Measurements from ENCODE around the gene INIP.
"Not testable (repeated sequence)": the region's sequence is repeated elsewhere in the genome, so short reads cannot be mapped to it uniquely, and the experiment has no call there.

Gene INIP

GRCh38 chr9:112744177-112744576, 26.3 kb upstream of the INIP start:
- no peak overlapping the region for H3K4me3 ChIP-seq

DNA sequence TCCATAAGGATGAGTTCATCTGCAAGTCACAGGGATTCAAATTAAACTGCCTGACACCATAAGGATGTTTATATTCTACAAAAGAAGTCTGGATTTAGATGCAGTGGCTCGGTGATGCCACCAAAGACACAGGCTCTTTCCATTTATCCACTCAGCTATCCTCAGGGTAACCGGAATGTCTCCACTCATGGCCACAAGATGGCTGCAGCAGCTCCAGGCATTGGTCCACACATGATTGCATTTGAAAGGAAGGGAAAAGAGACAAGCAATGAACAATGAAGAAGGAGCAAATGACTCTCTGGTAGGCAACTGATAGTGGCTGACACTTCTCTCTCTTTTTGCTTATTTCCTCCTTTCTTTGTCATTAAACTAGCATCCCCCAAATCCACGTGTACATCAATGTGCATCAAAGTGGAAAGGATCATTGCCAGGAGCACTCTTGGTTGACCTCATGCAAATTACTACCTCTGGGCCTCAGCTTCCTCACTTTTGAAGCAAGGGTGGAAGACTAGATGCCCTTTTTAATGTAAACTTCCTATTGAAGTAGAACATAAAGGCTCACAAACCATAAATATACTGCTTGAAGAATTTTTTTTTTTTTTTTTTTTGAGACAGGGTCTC, 25.4 kb upstream of the INIP start:
- no peak overlapping the region for H3K27ac ChIP-seq
- no peak overlapping the region for H3K4me3 ChIP-seq

More at GRCh38 chr9:112744177-112744576, 26.3 kb upstream of the INIP start:
- H3K27ac ChIP-seq: no peak overlapping the region

DNA sequence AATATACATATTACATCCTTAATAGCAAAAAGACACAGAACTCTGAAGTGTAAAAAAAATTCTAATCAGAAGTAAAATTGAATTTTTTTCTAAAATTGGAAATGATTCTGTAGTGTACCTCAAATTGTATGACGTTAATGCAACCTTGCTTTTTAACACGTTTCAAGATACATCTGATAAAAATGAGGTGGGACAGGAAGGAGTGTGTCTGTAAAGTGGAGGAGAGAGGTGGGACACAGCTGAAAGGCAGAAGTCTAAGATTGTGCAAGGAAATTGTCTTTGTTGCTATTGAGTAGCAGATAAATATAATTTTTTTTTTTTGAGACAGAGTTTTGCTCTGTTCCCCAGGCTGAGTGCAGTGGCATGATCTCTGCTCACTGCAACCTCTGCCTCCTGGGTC, 17.0 kb upstream of the INIP start:
- no peak overlapping the region for H3K4me3 ChIP-seq
- no peak overlapping the region for H3K27ac ChIP-seq

DNA sequence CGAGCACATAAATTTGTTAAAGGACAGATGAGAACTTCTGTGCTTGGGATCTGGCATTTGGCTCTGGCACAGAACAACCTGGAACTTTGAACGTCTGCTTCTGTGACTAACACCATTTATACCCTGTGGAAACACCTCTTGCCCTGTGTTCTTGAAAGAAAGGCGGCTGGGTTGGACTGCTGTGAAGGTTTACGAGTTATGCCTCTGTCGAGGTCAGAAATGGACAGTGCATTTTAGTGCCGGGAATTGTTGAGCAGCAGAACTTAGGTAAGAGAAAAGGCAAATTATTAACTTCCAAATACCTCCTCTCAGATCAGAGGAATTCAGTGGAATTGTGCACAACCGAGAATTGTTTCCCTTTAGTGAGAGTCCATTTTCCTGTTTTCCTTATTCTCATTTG, 14.1 kb upstream of the INIP start:
- Histone ChIP-seq H3K4me3 (no peak overlapping the region), H3K27ac (no peak overlapping the region)

GRCh38 chr9:112728401-112728800, 10.5 kb upstream of the INIP start:
- Histone ChIP-seq H3K4me3 (no peak overlapping the region), H3K27ac (no peak overlapping the region)

DNA sequence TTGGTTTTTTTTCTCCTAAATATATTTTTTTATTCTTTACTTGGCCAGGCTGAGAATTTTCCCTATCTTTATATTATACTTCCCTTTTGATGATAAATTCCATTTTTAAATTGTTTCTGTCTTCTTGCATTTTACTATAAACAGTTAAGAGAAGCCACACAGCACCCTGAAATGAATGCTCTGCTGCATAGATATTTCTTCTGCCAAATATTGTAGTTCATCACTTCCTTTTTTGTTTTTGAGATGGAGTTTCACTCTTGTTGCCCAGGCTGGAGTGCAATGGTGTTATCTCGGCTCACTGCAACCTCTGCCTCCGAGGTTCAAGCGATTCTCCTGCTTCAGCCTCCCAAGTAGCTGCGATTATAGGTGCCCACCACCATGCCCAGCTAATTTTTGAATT, 8.5 kb upstream of the INIP start:
- Histone ChIP-seq H3K27ac (peak overlapping the region in 2 of 21 experiments; percentile 31 to 69), H3K4me3 (no peak overlapping the region)

- H3K27ac ChIP-seq: peak overlapping the region in 1 of 21 experiments; percentile 23
- H3K4me3 ChIP-seq: no peak overlapping the region
These were observed 8.0 kb upstream of the INIP start for GRCh38 chr9:112725961-112726360.

GRCh38 chr9:112722749-112723148, 4.8 kb upstream of the INIP start:
- not testable (repeated sequence) for H3K27ac ChIP-seq, H3K4me3 ChIP-seq

GRCh38 chr9:112720113-112720780, 2.3 kb upstream of the INIP start:
- H3K4me3 ChIP-seq: no peak overlapping the region
- H3K27ac ChIP-seq: no peak overlapping the region

- H3K27ac ChIP-seq: peak overlapping the region in 3 of 21 experiments; percentile 9 to 26 (median 21)
These were observed 1.8 kb upstream of the INIP start for GRCh38 chr9:112719696-112720095.

GRCh38 chr9:112719241-112719691, 1.3 kb upstream of the INIP start:
- peak overlapping the region in 4 of 21 experiments; percentile 6 to 26 (median 15) for H3K27ac ChIP-seq
- no peak overlapping the region for H3K4me3 ChIP-seq

More at GRCh38 chr9:112719696-112720095, 1.8 kb upstream of the INIP start:
- no peak overlapping the region for H3K4me3 ChIP-seq

DNA sequence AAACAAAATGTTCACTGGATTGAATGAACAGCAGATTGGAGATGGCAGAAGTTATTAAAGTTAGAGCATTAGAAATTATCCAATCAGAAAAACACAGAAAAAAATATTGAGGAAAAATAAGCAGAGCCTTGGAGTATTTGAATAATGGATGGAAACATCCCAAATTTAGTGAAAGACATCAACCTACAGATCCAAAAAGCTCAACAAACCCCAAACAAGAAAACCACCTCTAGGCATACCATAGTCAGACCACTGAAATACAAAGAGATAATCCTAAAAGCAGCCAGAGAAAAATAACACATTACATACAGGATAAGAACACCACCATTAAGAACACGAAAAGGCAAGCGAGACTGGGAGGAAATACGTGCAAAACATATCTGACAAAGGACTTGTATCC, 5.2 kb downstream of the INIP start:
- Histone ChIP-seq H3K4me3 (no peak overlapping the region), H3K27ac (no peak overlapping the region)

GRCh38 chr9:112711050-112711689, 6.7 kb downstream of the INIP start:
- H3K27ac ChIP-seq: no peak overlapping the region
- H3K4me3 ChIP-seq: no peak overlapping the region

DNA sequence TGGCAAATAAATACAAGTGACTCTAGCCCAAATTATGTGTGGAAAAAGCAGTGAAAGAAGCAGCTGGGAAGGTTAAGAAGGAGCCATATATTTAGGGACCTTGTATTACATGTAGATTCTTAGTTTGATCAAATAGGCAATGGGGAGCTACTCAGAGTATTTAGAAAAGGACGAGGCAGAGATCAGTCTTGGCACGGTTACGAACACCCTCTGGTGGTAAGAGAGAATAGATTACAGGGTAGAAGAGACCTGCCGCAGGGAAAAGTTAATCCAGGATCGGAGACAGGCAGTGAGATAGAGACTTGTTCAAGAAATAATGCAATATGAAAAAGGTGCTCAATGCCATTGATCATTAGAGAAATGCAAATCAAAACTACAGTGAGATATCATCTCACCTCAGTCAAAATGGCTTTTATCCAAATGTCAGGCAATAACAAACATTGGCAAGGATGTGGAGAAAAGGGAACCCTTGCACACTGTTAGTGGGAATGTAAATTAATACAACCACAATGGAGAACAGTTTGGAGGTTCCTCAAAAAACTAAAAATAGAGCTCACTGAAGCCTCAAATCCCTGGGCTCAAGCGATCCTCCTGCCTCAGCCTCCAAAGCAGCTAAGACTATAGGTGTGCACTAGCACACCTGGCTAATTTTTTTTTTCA, 12.0 kb downstream of the INIP start:
- no peak overlapping the region for H3K27ac ChIP-seq

DNA sequence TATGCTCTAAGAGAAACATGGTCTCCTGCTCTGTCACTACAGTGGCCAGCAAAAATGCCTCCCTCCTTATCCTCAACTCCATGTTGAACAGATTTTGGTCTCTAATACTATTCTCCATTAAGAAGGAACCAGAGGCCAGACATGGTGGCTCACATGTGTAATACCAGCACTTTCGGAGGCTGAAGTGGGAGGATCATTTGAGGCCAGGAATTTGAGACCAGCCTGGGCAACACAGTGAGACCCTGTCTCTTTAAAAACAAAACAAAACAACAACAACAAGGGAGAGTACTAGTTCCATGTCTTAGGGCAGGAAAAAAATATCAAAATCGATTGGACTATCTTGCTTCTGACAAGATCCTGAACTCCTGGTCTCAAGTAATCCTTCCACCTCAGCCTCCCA, 14.6 kb downstream of the INIP start:
- Histone ChIP-seq H3K4me3 (no peak overlapping the region), H3K27ac (no peak overlapping the region)

More for the DNA sequence above, 12.0 kb downstream of the INIP start:
- H3K4me3 ChIP-seq: no peak overlapping the region

DNA sequence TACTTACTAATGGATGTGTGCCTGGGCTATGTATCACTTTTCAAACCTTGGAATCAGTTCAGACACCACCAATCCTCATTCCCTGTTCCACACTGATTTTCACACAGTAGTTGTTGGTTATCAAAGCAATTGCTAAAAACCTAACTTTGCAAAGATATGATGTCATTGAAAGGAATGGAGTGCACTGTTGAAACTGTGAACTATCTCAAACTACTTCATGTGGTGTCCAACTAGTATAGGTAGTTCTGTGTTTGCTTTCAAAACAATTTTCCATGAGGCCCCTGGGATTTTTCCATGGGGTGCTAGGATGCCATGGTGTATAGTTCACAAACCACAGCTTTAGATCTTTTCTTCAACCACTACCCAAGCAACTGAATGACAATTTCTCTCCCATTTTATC, 17.8 kb downstream of the INIP start:
- no peak overlapping the region for H3K4me3 ChIP-seq

GRCh38 chr9:112699230-112699629, 18.7 kb downstream of the INIP start:
- Histone ChIP-seq H3K27ac (no peak overlapping the region), H3K4me3 (no peak overlapping the region)

More for the DNA sequence above, 17.8 kb downstream of the INIP start:
- H3K27ac ChIP-seq: no peak overlapping the region

- Histone ChIP-seq H3K27ac (no peak overlapping the region), H3K4me3 (no peak overlapping the region)
These were observed 21.5 kb downstream of the INIP start for GRCh38 chr9:112696461-112696860.

GRCh38 chr9:112694706-112695555, 23.0 kb downstream of the INIP start:
- H3K27ac ChIP-seq: no peak overlapping the region
- H3K4me3 ChIP-seq: no peak overlapping the region
